SJSA1 (cell line): ENCODE results near the gene REC8. TPM values are rescaled to one million over a fixed set of nuclear protein-coding genes. Genes with fewer than 3 reads are reported as not detected.
"Not testable (repeated sequence)": the region's sequence is repeated elsewhere in the genome, so short reads cannot be mapped to it uniquely, and the experiment has no call there.

Experiments used
- DNase-seq, 2 experiments: peaks; one replicate each; pipeline ENCODE4 v3.0.0-alpha.2; 2015 to 2020; ENCODE audit warnings: low spot score in 2 of 2, low read depth in 1 of 2
- H3K27ac ChIP-seq: fragments of 250-450 bp; sonication (Bioruptor Pico); 2 replicates; pipeline ENCODE4 v1.5.1; 2020; ENCODE audit warnings: mild to moderate bottlenecking, moderate library complexity
- H3K27me3 ChIP-seq: fragments of 250-450 bp; sonication (Bioruptor Pico); replicated peaks from 2 replicates; pipeline ENCODE4 v1.5.1; 2020; ENCODE audit warnings: mild to moderate bottlenecking, moderate library complexity
- H3K36me3 ChIP-seq: fragments of 250-450 bp; sonication (Bioruptor Pico); 2 replicates; pipeline ENCODE4 v1.5.1; 2020; ENCODE audit warnings: mild to moderate bottlenecking
- H3K4me1 ChIP-seq: fragments of 250-450 bp; sonication (Bioruptor Pico); replicated peaks from 2 replicates; pipeline ENCODE4 v1.6.1; 2021; ENCODE audit warnings: mild to moderate bottlenecking
- H3K4me3 ChIP-seq: fragments of 250-450 bp; sonication (Bioruptor Pico); 2 replicates; pipeline ENCODE4 v1.5.1; 2020; ENCODE audit warnings: mild to moderate bottlenecking
- H3K9me3 ChIP-seq: fragments of 250-450 bp; sonication (Bioruptor Pico); replicated peaks from 2 replicates; pipeline ENCODE4 v1.5.1; 2020; ENCODE audit warnings: mild to moderate bottlenecking
- total RNA-seq: library from RNA; depleted of rRNA; stranded (reverse); fragments of >200 nt; shearing (Covaris generic); gene quantifications from 2 replicates; pipeline ENCODE4 v1.2.3, GENCODE V29; 2014

Gene REC8
- total RNA-seq, 1 experiment from 2014 or later: 0.47 TPM

GRCh38 chr14:24188251-24189058 is 16.6 kb downstream of the REC8 start, which contains the start of gene IPO4:
IPO4 (minus strand) TSS chr14:24188816; CDS start chr14:24188787, 29 bp downstream.
- Histone ChIP-seq H3K27me3 (no peaks in the 10 kb centered on the region), H3K27ac (peak within 1 kb of the TSS; percentile 23; the same call in 1 of the 2 replicates), H3K36me3 (peaks cover 55% of the 10 kb centered on the region), H3K4me3 (peak within 1 kb of the TSS; percentile 54), H3K4me1 (peaks cover 7% of the 10 kb centered on the region), H3K9me3 (no peaks in the 10 kb centered on the region)
- DNase-seq: peak; percentile 85 to 96

- Histone ChIP-seq H3K27ac (0 out of 2 replicates have a peak overlapping the region, but pooled peaks have one; percentile 4), H3K27me3 (no peaks in the 10 kb centered on the region), H3K4me1 (peaks cover 7% of the 10 kb centered on the region), H3K4me3 (no peak overlapping the region), H3K9me3 (no peaks in the 10 kb centered on the region; the same call in 1 of the 2 replicates), H3K36me3 (peaks cover 55% of the 10 kb centered on the region)
- DNase-seq: no peak
Measured at GRCh38 chr14:24189059-24189375, 17.1 kb downstream of the REC8 start.

GRCh38 chr14:24189460-24189859 is 17.6 kb downstream of the REC8 start:
- no peaks in the 10 kb centered on the region for H3K27me3 ChIP-seq
- H3K36me3 ChIP-seq: peaks cover 55% of the 10 kb centered on the region
- H3K4me3 ChIP-seq: no peak overlapping the region
- peaks cover 11% of the 10 kb centered on the region for H3K4me1 ChIP-seq
- DNase-seq: no peak
- no peak overlapping the region for H3K27ac ChIP-seq
- no peaks in the 10 kb centered on the region; the same call in 1 of the 2 replicates for H3K9me3 ChIP-seq

- no peak for DNase-seq
- Histone ChIP-seq H3K9me3 (no peaks in the 10 kb centered on the region; the same call in 1 of the 2 replicates), H3K4me3 (no peak overlapping the region), H3K36me3 (peaks cover 53% of the 10 kb centered on the region), H3K27me3 (no peaks in the 10 kb centered on the region), H3K27ac (no peak overlapping the region), H3K4me1 (peaks cover 19% of the 10 kb centered on the region)
Measured at GRCh38 chr14:24190416-24190815, 18.5 kb downstream of the REC8 start.

GRCh38 chr14:24192933-24193332 is 21.1 kb downstream of the REC8 start:
- no peak overlapping the region for H3K27ac ChIP-seq
- DNase-seq: no peak
- no peaks in the 10 kb centered on the region; the same call in 1 of the 2 replicates for H3K9me3 ChIP-seq
- peaks cover 21% of the 10 kb centered on the region for H3K4me1 ChIP-seq
- H3K4me3 ChIP-seq: no peak overlapping the region
- H3K27me3 ChIP-seq: no peaks in the 10 kb centered on the region
- H3K36me3 ChIP-seq: peaks cover 34% of the 10 kb centered on the region

GRCh38 chr14:24194186-24194872 is 22.4 kb downstream of the REC8 start:
- no peaks in the 10 kb centered on the region; the same call in 1 of the 2 replicates for H3K9me3 ChIP-seq
- peaks cover 20% of the 10 kb centered on the region for H3K4me1 ChIP-seq
- no peaks in the 10 kb centered on the region for H3K27me3 ChIP-seq
- H3K4me3 ChIP-seq: peak overlapping the region; percentile 69
- no peak for DNase-seq
- peaks cover 34% of the 10 kb centered on the region for H3K36me3 ChIP-seq
- H3K27ac ChIP-seq: peak overlapping the region; percentile 97; the same call in 1 of the 2 replicates

GRCh38 chr14:24194873-24195185 is 22.9 kb downstream of the REC8 start:
- H3K27me3 ChIP-seq: no peaks in the 10 kb centered on the region
- H3K4me3 ChIP-seq: peak overlapping the region; percentile 69
- H3K9me3 ChIP-seq: no peaks in the 10 kb centered on the region; the same call in 1 of the 2 replicates
- H3K27ac ChIP-seq: peak overlapping the region; percentile 97
- peaks cover 20% of the 10 kb centered on the region for H3K4me1 ChIP-seq
- H3K36me3 ChIP-seq: peaks cover 34% of the 10 kb centered on the region
- no peak for DNase-seq

GRCh38 chr14:24195186-24196070 is 23.5 kb downstream of the REC8 start, which contains the start of gene TM9SF1:
TM9SF1 (minus strand) TSS chr14:24195441; CDS start chr14:24195019, 422 bp downstream.
- DNase-seq: peak; percentile 84 to 93
- no peaks in the 10 kb centered on the region for H3K27me3 ChIP-seq
- peaks cover 20% of the 10 kb centered on the region for H3K4me1 ChIP-seq
- H3K27ac ChIP-seq: peak within 1 kb of the TSS; percentile 97
- peaks cover 34% of the 10 kb centered on the region for H3K36me3 ChIP-seq
- peak within 1 kb of the TSS; percentile 69 for H3K4me3 ChIP-seq
- H3K9me3 ChIP-seq: no peaks in the 10 kb centered on the region; the same call in 1 of the 2 replicates

- Histone ChIP-seq H3K9me3 (no peaks in the 10 kb centered on the region; the same call in 1 of the 2 replicates), H3K4me1 (peaks cover 20% of the 10 kb centered on the region), H3K27me3 (no peaks in the 10 kb centered on the region), H3K36me3 (peaks cover 34% of the 10 kb centered on the region), H3K27ac (peak overlapping the region; percentile 97), H3K4me3 (peak overlapping the region; percentile 69)
- peak in 1 of 2 experiments; percentile 34 for DNase-seq
Measured at GRCh38 chr14:24196071-24197055, 24.5 kb downstream of the REC8 start.

GRCh38 chr14:24197056-24197450 is 25.2 kb downstream of the REC8 start:
- no peak for DNase-seq
- peaks cover 31% of the 10 kb centered on the region for H3K36me3 ChIP-seq
- no peaks in the 10 kb centered on the region; the same call in 1 of the 2 replicates for H3K9me3 ChIP-seq
- peaks cover 20% of the 10 kb centered on the region for H3K4me1 ChIP-seq
- H3K4me3 ChIP-seq: no peak overlapping the region
- no peaks in the 10 kb centered on the region for H3K27me3 ChIP-seq
- no peak overlapping the region for H3K27ac ChIP-seq

- H3K27me3 ChIP-seq: no peaks in the 10 kb centered on the region
- no peaks in the 10 kb centered on the region; the same call in 1 of the 2 replicates for H3K9me3 ChIP-seq
- H3K4me1 ChIP-seq: peaks cover 20% of the 10 kb centered on the region
- H3K36me3 ChIP-seq: peaks cover 19% of the 10 kb centered on the region
- H3K4me3 ChIP-seq: no peak overlapping the region
- H3K27ac ChIP-seq: no peak overlapping the region
- DNase-seq: no peak
Measured at GRCh38 chr14:24198814-24199524, 27.1 kb downstream of the REC8 start.

- not testable (repeated sequence) for H3K27ac ChIP-seq, H3K4me3 ChIP-seq, H3K27me3 ChIP-seq, H3K4me1 ChIP-seq, DNase-seq, H3K9me3 ChIP-seq
- H3K36me3 ChIP-seq: peaks cover 18% of the 10 kb centered on the region
Measured at GRCh38 chr14:24202538-24202937, 30.7 kb downstream of the REC8 start.
